K562 (cell line): ENCODE measurements around the gene YTHDF1. TPM values are rescaled to one million over a fixed set of nuclear protein-coding genes. Genes with fewer than 3 reads are reported as not detected.

Experiments used
- ATAC-seq: fragments of 200-7000 bp; cut with Tn5 transposase; 3 replicates; pipeline ENCODE4 v1.9.1; 2020; ENCODE audit warnings: moderate library complexity
- BruUV-seq: library from RNA; stranded (reverse); fragments of 400-500 nt; replicated peaks from 2 replicates; lab custom pipeline; 2021; lab: Mats Ljungman, UMichigan
- CTCF ChIA-PET: fragments of 300-600 bp; formaldehyde crosslinking; extraction: SDS; loops from one replicate; lab custom pipeline; 2021; ENCODE audit warnings: low intra/inter-chr PET ratio; lab: Yijun Ruan, JAX
- POLR2A ChIA-PET: fragments of 300-600, 350-650 bp; sonication (Branson Sonifier 250); formaldehyde crosslinking; extraction: SDS; loops from one replicate; lab custom pipeline; 2021; ENCODE audit warnings: antibody characterized with exemption, inconsistent platforms; lab: Yijun Ruan, JAX
- DNase-seq, 4 experiments: peaks; one replicate each; pipeline versions ENCODE4 v3.0.0 to v3.0.0-alpha.2; 2011 to 2018; ENCODE audit warnings: low spot score in 3 of 4, mixed read lengths in 3 of 4; ENCODE audit errors: extremely low read depth in 1 of 4
- FAIRE-seq: peaks from 2 replicates; lab custom pipeline; 2011; peaks lifted over from hg19 to GRCh38; lab: Jason Lieb, UNC
- H2AFZ ChIP-seq: 2 replicates; pipeline ENCODE4 v1.6.0; 2011; ENCODE audit warnings: low read depth, low read length, control low read depth, inconsistent platforms
- H3K27ac ChIP-seq: fragments of 200-600 bp; 3 replicates; pipeline ENCODE4 v1.8.0; 2011; ENCODE audit warnings: low read depth, mild to moderate bottlenecking, control low read depth, inconsistent platforms, low read length, moderate library complexity, mixed read lengths; ENCODE audit errors: extremely low read depth
- H3K27me3 ChIP-seq, 2 experiments: fragments of 300-600 bp in 1 of 2; 2 replicates in 1 of 2; 3 replicates in 1 of 2; pipeline versions ENCODE4 v1.6.0 to v1.8.0; 2011; ENCODE audit warnings: inconsistent platforms in 2 of 2, low read length in 2 of 2, mild to moderate bottlenecking in 1 of 2, mixed read lengths in 1 of 2, moderate library complexity in 1 of 2; ENCODE audit not compliant: control insufficient read depth in 2 of 2, insufficient read depth in 2 of 2
- H3K36me3 ChIP-seq: fragments of 300-600 bp; 3 replicates; pipeline ENCODE4 v1.8.0; 2011; ENCODE audit warnings: mild to moderate bottlenecking, low read length, inconsistent platforms; ENCODE audit not compliant: control insufficient read depth, insufficient read depth
- H3K4me1 ChIP-seq, 2 experiments: fragments of 200-600 bp in 1 of 2; replicated peaks in 1 of 2; 2 replicates in 1 of 2; 3 replicates in 1 of 2; pipeline versions ENCODE4 v1.5.1 to v1.8.0; 2011; ENCODE audit warnings: inconsistent platforms in 2 of 2, low read length in 2 of 2, mild to moderate bottlenecking in 1 of 2, mixed read lengths in 1 of 2, moderate library complexity in 1 of 2; ENCODE audit not compliant: control insufficient read depth in 2 of 2, insufficient read depth in 2 of 2
- H3K4me2 ChIP-seq: 2 replicates; pipeline ENCODE4 v1.6.1; 2011; ENCODE audit warnings: low read length, control low read depth, inconsistent platforms, mixed read lengths; ENCODE audit not compliant: insufficient read depth
- H3K4me3 ChIP-seq: fragments of 200-600 bp; sonication (generic), shearing (Covaris generic); 2 replicates; pipeline ENCODE4 v1.5.1; 2016; ENCODE audit warnings: control low read depth, inconsistent platforms
- H3K79me2 ChIP-seq: fragments of 200-600 bp; 3 replicates; pipeline ENCODE4 v1.8.0; 2011; ENCODE audit warnings: low read length, inconsistent platforms; ENCODE audit not compliant: control insufficient read depth, insufficient read depth
- H3K9ac ChIP-seq, 2 experiments: 2 replicates each; pipeline versions ENCODE4 v1.6.0 to v1.6.1; 2011; ENCODE audit warnings: low read depth in 2 of 2, low read length in 2 of 2, control low read depth in 1 of 2, inconsistent platforms in 1 of 2, mild to moderate bottlenecking in 1 of 2, mixed read lengths in 1 of 2; ENCODE audit not compliant: insufficient read depth in 1 of 2
- H3K9me1 ChIP-seq: one replicate; pipeline ENCODE4 v1.6.0; 2011; ENCODE audit warnings: inconsistent platforms, mild to moderate bottlenecking, low read length, moderate library complexity; ENCODE audit not compliant: control insufficient read depth, insufficient read depth
- H3K9me3 ChIP-seq: replicated peaks from 2 replicates; pipeline ENCODE4 v1.5.1; 2011; ENCODE audit warnings: low read depth, low read length, inconsistent platforms; ENCODE audit not compliant: control insufficient read depth, insufficient read depth
- H4K20me1 ChIP-seq: replicated peaks from 2 replicates; pipeline ENCODE4 v1.6.1; 2011; ENCODE audit warnings: low read length, inconsistent platforms, mixed read lengths; ENCODE audit not compliant: control insufficient read depth, insufficient read depth
- MGA ChIP-seq: fragments of 450-650 bp; IDR thresholded peaks from 2 replicates; pipeline ENCODE4 v1.6.1; 2016; ENCODE audit warnings: mild to moderate bottlenecking, moderate library complexity
- NFIC ChIP-seq: fragments of 450-650 bp; IDR thresholded peaks from 2 replicates; pipeline ENCODE4 v1.6.1; 2017; ENCODE audit warnings: mild to moderate bottlenecking, inconsistent platforms
- NFIX ChIP-seq: fragments of 250-450 bp; sonication (Bioruptor Pico); IDR thresholded peaks from 2 replicates; pipeline ENCODE4 v1.4.0; 2020; ENCODE audit warnings: low read depth, mild to moderate bottlenecking, moderate library complexity
- WGBS: fragments of 100-300 bp; shearing (Covaris generic); methylation state at CpG from one replicate; pipeline ENCODE4 v1.1.6; 2016; ENCODE audit warnings: low coverage, mixed read lengths; ENCODE audit not compliant: insufficient coverage; ENCODE audit errors: missing lambda C conversion rate; 5-methylcytosine and 5-hydroxymethylcytosine counted together
- in situ Hi-C: fragments of 300-500 bp; cut with MboI; formaldehyde crosslinking; loops from 4 replicates; pipeline ENCODE4 v1.15.0; 2018; ENCODE audit warnings: inconsistent platforms, mixed read lengths
- intact Hi-C: fragments of 100-400 bp; cut with micrococcal nuclease; formaldehyde crosslinking; loops from 2 replicates; pipeline ENCODE4 v1.14.2; 2022
- polyA plus RNA-seq, 8 experiments: library from polyadenylated mRNA; depleted of rRNA in 4 of 8; stranded (reverse) in 5 of 8; unstranded in 3 of 8; fragments of >200 nt; fragmentation: Nextera tagmentation in 2 of 8; fragmentation: Illumina TruSeq in 1 of 8; extraction: Ambion mirVana in 2 of 8; extraction: Trizol in 1 of 8; gene quantifications; 2 replicates each; pipeline versions ENCODE4 v1.2.1 to v1.2.3, GENCODE V29; 2011 to 2014; ENCODE audit warnings: inconsistent platforms in 1 of 8, missing spikeins in 1 of 8
- total RNA-seq, 7 experiments: library from RNA; depleted of rRNA in 6 of 7; stranded (reverse); fragments of >200 nt in 6 of 7; fragmentation: Illumina TruSeq in 2 of 7; extraction: Trizol in 2 of 7; gene quantifications; 2 replicates each; pipeline versions ENCODE4 v1.2.1 to v1.2.3, GENCODE V29; 2011 to 2021; ENCODE audit warnings: low replicate concordance in 1 of 7

The YTHDF1 gene
- total and polyA plus RNA-seq, 9 of the 15 experiments (the other 6 are each of a cell fraction or from before 2014, with no cell fraction given), result 10.1 to 42.4 (median 27.8) TPM

GRCh38 chr20:63179687-63180568 is 36.0 kb downstream of the YTHDF1 start:
- intact Hi-C loops, result loop anchor here (5.0 kb wide), 1 partner anchor 202 kb away; no protein-coding TSS in a partner anchor
- H3K27ac ChIP-seq, result no peak overlapping the region
- H4K20me1 ChIP-seq, result peaks cover 11% of the 10 kb centered on the region; the same call in 1 of the 2 replicates
- no peak overlapping the region for H2AFZ ChIP-seq
- ATAC-seq, result no peak
- H3K9me1 ChIP-seq, result no peaks in the 10 kb centered on the region
- TF ChIP-seq MGA (no peak), NFIC (peak; percentile 79), NFIX (peak; percentile 30; the same call in 1 of the 2 replicates)
- TF ChIP-seq, all 486 proteins: peak for 2
- BruUV-seq, result no TSS peak
- 9% methylated on average over 8 of the region's 14 CpGs for WGBS
- no peak overlapping the region for H3K4me2 ChIP-seq
- FAIRE-seq, result no peak
- H3K4me3 ChIP-seq, result no peak overlapping the region
- DNase-seq, result no peak
- peaks cover 0 to 31% of the 10 kb centered on the region in 2 experiments; a peak in 2 of 5 replicates for H3K4me1 ChIP-seq
- H3K36me3 ChIP-seq, result no peaks in the 10 kb centered on the region
- 0 out of 2 replicates have a peak, but pooled peaks cover under 1% of the 10 kb centered on the region for H3K9me3 ChIP-seq
- no peak overlapping the region for H3K9ac ChIP-seq
- POLR2A ChIA-PET, result interaction anchor here (0.6 to 1.2 kb wide), 3 partner anchors 32 to 100 kb away, joined by 3 to 4 read pairs (median 3); no protein-coding TSS in a partner anchor
- in situ Hi-C loops, result no loop called here
- peaks cover 0 to 14% of the 10 kb centered on the region in 2 experiments; a peak in 2 of 5 replicates for H3K27me3 ChIP-seq
- no peaks in the 10 kb centered on the region for H3K79me2 ChIP-seq
- CTCF ChIA-PET, result interaction anchor here (1.0 kb wide), 1 partner anchor 122 kb away, joined by 3 read pairs; no protein-coding TSS in a partner anchor
